Stimulated activated memory B cell treated with anti-CD40 and anti-IgM and Interleukin-4, amounts not matched to agents 10 μg/mL and 1 μg/mL and 100 μg/mL, for 72 hours (primary cell): ENCODE measurements around the gene ROBO1.

ENCODE experiments used
- ATAC-seq: fragments of 150-1000 bp; cut with Tn5 transposase; 2 replicates; pipeline ENCODE4 v1.10.0; 2021
- H3K27ac Mint-ChIP-seq: one replicate; pipeline ENCODE4 v1.8.0; 2022; ENCODE audit warnings: mild to moderate bottlenecking, mixed read lengths
- H3K27me3 Mint-ChIP-seq: one replicate; pipeline ENCODE4 v1.8.0; 2022; ENCODE audit warnings: mixed read lengths
- H3K36me3 Mint-ChIP-seq: one replicate; pipeline ENCODE4 v1.8.0; 2022; ENCODE audit warnings: mixed read lengths
- H3K4me1 Mint-ChIP-seq: one replicate; pipeline ENCODE4 v1.8.0; 2022; ENCODE audit warnings: mixed read lengths
- H3K4me3 Mint-ChIP-seq: one replicate; pipeline ENCODE4 v1.8.0; 2022; ENCODE audit warnings: mild to moderate bottlenecking, moderate library complexity, mixed read lengths
- H3K9me3 Mint-ChIP-seq: one replicate; pipeline ENCODE4 v1.8.0; 2022; ENCODE audit warnings: mixed read lengths

The ROBO1 gene

DNA sequence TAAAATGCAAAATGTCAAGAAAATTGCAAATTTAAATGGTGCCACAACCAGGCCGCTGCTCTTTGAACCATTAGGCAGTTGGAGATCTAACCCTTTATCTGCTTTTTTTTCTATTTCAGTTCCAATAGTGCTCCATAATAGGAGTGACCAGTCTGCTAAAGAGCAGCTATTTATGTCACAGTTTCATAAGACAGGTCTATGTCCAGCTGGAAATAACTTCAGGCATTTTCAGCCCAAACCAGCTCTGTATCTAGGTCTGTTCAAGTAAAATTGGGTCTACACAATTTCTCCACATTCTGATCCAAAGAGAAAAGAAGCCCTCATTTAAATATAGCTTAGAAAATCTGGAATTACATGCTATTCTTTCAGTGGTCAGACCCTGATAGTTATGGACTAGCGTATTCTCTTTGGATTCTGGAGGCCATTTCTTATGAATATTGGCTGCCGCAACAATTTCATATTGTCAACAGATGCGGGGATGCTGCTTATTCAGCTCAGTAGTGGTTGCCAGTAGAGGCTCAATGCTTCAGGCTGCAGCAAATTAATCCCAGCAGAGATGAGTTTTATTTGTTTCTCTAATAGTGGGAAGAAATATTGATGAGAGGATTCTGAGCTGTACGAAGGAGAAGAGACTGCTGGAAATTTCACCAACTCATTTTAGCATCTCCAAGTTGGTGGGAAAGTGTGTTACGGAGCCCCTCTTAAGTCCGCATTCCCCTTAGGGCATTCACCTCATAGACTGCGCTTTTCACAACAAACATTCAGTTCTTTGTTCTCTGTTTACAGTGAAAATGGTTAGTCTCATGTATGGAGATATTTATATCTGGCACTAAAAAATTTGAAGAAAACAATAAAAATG is 887.0 kb downstream of the ROBO1 start:
- no peak for ATAC-seq
- no peaks in the 10 kb centered on the region for H3K27me3 Mint-ChIP-seq
- H3K36me3 Mint-ChIP-seq = no peaks in the 10 kb centered on the region
- peaks cover 3% of the 10 kb centered on the region for H3K9me3 Mint-ChIP-seq
- H3K27ac Mint-ChIP-seq = no peak overlapping the region
- no peak overlapping the region for H3K4me3 Mint-ChIP-seq
- no peaks in the 10 kb centered on the region for H3K4me1 Mint-ChIP-seq

GRCh38 chr3:78879295-78879860 is 888.4 kb downstream of the ROBO1 start:
- no peak for ATAC-seq
- no peak overlapping the region for H3K4me3 Mint-ChIP-seq
- H3K27ac Mint-ChIP-seq = no peak overlapping the region
- H3K27me3 Mint-ChIP-seq = no peaks in the 10 kb centered on the region
- no peaks in the 10 kb centered on the region for H3K4me1 Mint-ChIP-seq
- H3K36me3 Mint-ChIP-seq = no peaks in the 10 kb centered on the region
- H3K9me3 Mint-ChIP-seq = peaks cover 3% of the 10 kb centered on the region

- H3K36me3 Mint-ChIP-seq = no peaks in the 10 kb centered on the region
- H3K4me3 Mint-ChIP-seq = no peak overlapping the region
- peaks cover 3% of the 10 kb centered on the region for H3K9me3 Mint-ChIP-seq
- no peaks in the 10 kb centered on the region for H3K4me1 Mint-ChIP-seq
- no peak for ATAC-seq
- no peak overlapping the region for H3K27ac Mint-ChIP-seq
- H3K27me3 Mint-ChIP-seq = no peaks in the 10 kb centered on the region
These were observed 889.0 kb downstream of the ROBO1 start for GRCh38 chr3:78878789-78879188.

- Mint-ChIP-seq H3K36me3 (no peaks in the 10 kb centered on the region), H3K27me3 (no peaks in the 10 kb centered on the region)
These were observed 889.8 kb downstream of the ROBO1 start for GRCh38 chr3:78878011-78878410.

GRCh38 chr3:78875851-78876250 is 891.9 kb downstream of the ROBO1 start:
- Mint-ChIP-seq H3K4me3 (no peak overlapping the region), H3K27me3 (no peaks in the 10 kb centered on the region), H3K36me3 (no peaks in the 10 kb centered on the region), H3K9me3 (no peaks in the 10 kb centered on the region), H3K27ac (no peak overlapping the region), H3K4me1 (no peaks in the 10 kb centered on the region)
- no peak for ATAC-seq

More at GRCh38 chr3:78878011-78878410, 889.8 kb downstream of the ROBO1 start:
- H3K9me3 Mint-ChIP-seq = peaks cover 3% of the 10 kb centered on the region
- ATAC-seq = no peak
- no peaks in the 10 kb centered on the region for H3K4me1 Mint-ChIP-seq
- H3K4me3 Mint-ChIP-seq = no peak overlapping the region
- no peak overlapping the region for H3K27ac Mint-ChIP-seq

GRCh38 chr3:78875436-78875835 is 892.4 kb downstream of the ROBO1 start:
- H3K36me3 Mint-ChIP-seq = no peaks in the 10 kb centered on the region
- no peak for ATAC-seq
- no peaks in the 10 kb centered on the region for H3K9me3 Mint-ChIP-seq
- no peaks in the 10 kb centered on the region for H3K4me1 Mint-ChIP-seq
- H3K27me3 Mint-ChIP-seq = no peaks in the 10 kb centered on the region
- no peak overlapping the region for H3K4me3 Mint-ChIP-seq
- no peak overlapping the region for H3K27ac Mint-ChIP-seq

DNA sequence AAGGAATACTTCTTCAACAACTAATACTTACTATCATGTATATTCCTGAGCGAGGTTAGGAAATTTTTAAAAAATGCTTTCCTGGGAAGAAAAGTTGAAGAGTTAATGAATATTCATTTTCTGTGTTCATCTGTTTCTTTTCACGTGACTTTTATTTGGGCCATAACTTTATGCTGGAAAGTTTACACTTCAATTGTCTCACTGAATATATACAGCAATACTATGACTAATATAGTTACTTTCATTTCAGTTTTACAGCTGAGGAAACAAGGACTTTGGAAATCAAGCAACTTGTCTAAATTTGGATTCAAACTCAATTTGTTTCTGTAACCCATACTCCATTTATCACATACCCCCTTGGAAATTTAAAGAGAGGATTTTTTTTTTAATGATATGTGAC is 894.2 kb downstream of the ROBO1 start:
- ATAC-seq = no peak
- H3K4me1 Mint-ChIP-seq = no peaks in the 10 kb centered on the region
- H3K9me3 Mint-ChIP-seq = no peaks in the 10 kb centered on the region
- H3K4me3 Mint-ChIP-seq = no peak overlapping the region
- no peaks in the 10 kb centered on the region for H3K36me3 Mint-ChIP-seq
- H3K27me3 Mint-ChIP-seq = no peaks in the 10 kb centered on the region
- H3K27ac Mint-ChIP-seq = no peak overlapping the region

DNA sequence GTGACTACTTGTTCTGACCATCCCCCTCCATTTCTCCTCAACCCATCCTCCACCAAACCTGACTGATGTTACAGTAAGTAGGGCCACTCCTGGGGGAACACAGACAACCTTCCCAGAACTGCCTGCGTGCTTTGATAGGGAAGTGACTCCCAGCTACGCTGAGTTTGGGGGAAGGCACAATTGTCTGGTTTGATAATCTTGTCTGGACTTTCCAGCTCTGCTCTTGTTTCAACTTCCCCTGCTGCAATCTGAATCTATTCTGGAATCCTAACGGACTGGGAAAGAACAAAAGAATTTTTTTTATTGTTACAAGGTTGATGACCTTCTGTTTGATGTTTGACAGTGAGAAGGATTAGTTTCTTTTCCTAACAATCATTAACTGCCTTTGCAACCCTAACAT is 895.6 kb downstream of the ROBO1 start:
- no peak for ATAC-seq
- Mint-ChIP-seq H3K9me3 (no peaks in the 10 kb centered on the region), H3K27me3 (no peaks in the 10 kb centered on the region), H3K27ac (no peak overlapping the region), H3K36me3 (no peaks in the 10 kb centered on the region), H3K4me1 (no peaks in the 10 kb centered on the region), H3K4me3 (no peak overlapping the region)

DNA sequence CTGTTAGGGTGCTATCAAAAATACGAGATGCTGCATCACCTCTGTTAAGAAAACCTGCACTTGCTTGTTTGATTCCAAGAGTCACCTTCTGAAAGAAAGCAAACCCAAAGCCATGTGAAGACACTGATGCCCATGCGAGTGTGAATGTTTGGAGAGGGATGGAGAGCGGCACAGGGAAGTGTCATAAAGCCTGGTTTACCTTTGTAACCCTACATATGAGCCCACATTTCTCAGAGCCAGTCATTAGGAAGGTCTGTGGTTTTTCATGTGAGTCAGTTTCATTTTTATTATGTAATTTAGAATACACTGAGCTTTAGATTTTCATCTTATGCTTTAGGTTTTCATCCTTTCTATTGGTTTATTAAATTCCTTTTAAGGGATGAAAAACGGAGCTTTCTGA is 896.8 kb downstream of the ROBO1 start:
- Mint-ChIP-seq H3K36me3 (no peaks in the 10 kb centered on the region), H3K4me1 (no peaks in the 10 kb centered on the region), H3K27me3 (no peaks in the 10 kb centered on the region), H3K9me3 (no peaks in the 10 kb centered on the region), H3K4me3 (no peak overlapping the region), H3K27ac (no peak overlapping the region)
- no peak for ATAC-seq

- no peak overlapping the region for H3K27ac Mint-ChIP-seq
These were observed 897.3 kb downstream of the ROBO1 start for GRCh38 chr3:78870484-78870883.

DNA sequence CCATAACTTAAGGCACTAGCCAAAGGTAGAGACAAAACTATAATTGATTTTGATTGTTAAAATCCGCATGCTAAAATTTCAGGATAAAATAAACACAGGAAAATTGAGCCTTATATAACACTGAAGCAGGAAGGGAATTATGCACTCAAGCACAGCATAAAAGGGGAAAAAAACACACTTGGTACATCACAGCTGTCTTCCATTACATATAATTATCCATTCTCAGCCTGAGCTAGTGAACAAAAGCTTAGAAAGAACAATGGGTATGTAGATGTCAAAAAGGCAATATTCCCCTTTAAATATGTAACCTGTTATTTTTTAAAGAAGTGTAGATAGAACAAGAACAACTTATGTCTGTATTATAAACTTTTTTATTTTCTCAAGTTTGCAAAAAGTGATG is 899.2 kb downstream of the ROBO1 start:
- no peak for ATAC-seq
- no peaks in the 10 kb centered on the region for H3K9me3 Mint-ChIP-seq
- H3K4me3 Mint-ChIP-seq = no peak overlapping the region
- no peak overlapping the region for H3K27ac Mint-ChIP-seq
- no peaks in the 10 kb centered on the region for H3K4me1 Mint-ChIP-seq
- no peaks in the 10 kb centered on the region for H3K36me3 Mint-ChIP-seq
- H3K27me3 Mint-ChIP-seq = no peaks in the 10 kb centered on the region

More at GRCh38 chr3:78870484-78870883, 897.3 kb downstream of the ROBO1 start:
- no peaks in the 10 kb centered on the region for H3K9me3 Mint-ChIP-seq
- H3K4me1 Mint-ChIP-seq = no peaks in the 10 kb centered on the region
- H3K27me3 Mint-ChIP-seq = no peaks in the 10 kb centered on the region
- no peaks in the 10 kb centered on the region for H3K36me3 Mint-ChIP-seq
- no peak overlapping the region for H3K4me3 Mint-ChIP-seq
- no peak for ATAC-seq

DNA sequence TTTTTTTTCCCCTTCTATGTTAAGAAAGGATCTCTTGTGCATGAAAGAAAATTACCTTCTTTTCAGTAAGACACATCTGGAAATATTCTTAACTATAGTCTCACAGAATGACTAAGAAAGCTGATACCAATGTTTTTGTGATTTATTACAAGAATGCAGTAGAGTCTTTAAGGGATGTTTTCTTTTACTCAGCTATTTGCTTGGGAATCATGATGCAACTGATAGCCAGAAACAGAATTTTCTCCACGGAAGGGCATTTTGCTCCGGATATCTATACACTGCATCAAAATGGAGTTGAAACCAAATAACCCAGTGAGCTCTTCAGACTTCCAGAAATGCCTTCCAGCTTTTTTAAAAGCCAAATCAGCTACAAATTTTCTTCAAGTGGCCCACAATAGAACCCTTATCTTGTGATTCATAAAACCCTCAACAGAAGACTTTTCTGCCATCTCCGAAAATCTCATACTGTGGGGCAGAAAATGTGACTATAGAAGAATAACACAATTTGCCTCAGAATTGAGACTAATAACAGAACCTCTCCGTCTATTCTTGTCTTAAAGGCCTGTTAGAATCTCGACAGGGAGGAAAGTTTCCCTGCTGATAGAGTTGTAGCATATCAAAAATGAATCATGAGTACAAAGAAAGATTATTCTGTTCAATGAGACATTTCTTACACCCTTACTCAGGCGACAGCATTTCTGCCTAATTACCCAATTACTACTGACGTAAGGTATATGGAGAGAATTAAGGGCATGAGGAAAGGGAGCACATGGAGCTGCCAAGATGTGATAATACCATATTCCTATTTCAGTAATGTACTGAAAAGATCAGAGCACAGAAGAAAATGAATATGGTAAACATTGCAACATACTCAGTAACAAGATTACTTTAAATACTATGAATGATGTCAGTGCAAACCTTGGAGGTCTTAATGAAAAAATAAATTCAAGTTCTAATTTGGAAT is 900.1 kb downstream of the ROBO1 start:
- no peak overlapping the region for H3K4me3 Mint-ChIP-seq
- ATAC-seq = no peak
- H3K27ac Mint-ChIP-seq = no peak overlapping the region
- H3K36me3 Mint-ChIP-seq = no peaks in the 10 kb centered on the region
- no peaks in the 10 kb centered on the region for H3K27me3 Mint-ChIP-seq
- H3K9me3 Mint-ChIP-seq = no peaks in the 10 kb centered on the region
- H3K4me1 Mint-ChIP-seq = no peaks in the 10 kb centered on the region

- H3K9me3 Mint-ChIP-seq = peaks cover 11% of the 10 kb centered on the region
- no peak overlapping the region for H3K4me3 Mint-ChIP-seq
- H3K27me3 Mint-ChIP-seq = no peaks in the 10 kb centered on the region
- ATAC-seq = no peak
- H3K4me1 Mint-ChIP-seq = no peaks in the 10 kb centered on the region
- H3K27ac Mint-ChIP-seq = no peak overlapping the region
- no peaks in the 10 kb centered on the region for H3K36me3 Mint-ChIP-seq
These were observed 904.2 kb downstream of the ROBO1 start for GRCh38 chr3:78863306-78864203.

DNA sequence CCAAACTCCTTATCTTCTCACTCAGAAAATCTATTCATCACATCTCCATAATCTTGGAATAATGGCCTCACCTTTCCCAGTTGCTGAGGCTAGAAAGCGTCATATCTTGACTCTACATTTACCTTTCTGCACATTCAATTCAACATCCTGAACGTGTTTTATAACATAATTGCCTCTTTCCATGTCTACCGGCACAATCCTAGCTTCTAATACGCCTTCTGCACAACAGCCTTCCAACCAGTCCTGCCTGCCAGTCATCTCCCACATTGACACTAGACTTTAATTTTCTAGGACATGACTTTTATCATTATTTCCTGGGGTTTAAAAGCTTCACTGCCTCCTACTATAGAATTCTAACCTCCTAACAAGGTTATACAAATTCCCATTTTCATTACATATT is 906.6 kb downstream of the ROBO1 start:
- Mint-ChIP-seq H3K4me1 (no peaks in the 10 kb centered on the region), H3K9me3 (peaks cover 11% of the 10 kb centered on the region), H3K27me3 (no peaks in the 10 kb centered on the region)

More for the DNA sequence above, 906.6 kb downstream of the ROBO1 start:
- Mint-ChIP-seq H3K27ac (no peak overlapping the region), H3K36me3 (no peaks in the 10 kb centered on the region), H3K4me3 (no peak overlapping the region)
- no peak for ATAC-seq
